Stimulated activated CD4-positive, alpha-beta T cell treated with anti-CD3 and anti-CD28 coated beads, Interleukin-2, amount 100 ng/mL, for 48 hours (primary cell): ENCODE measurements around the gene PDE4A.
"Not testable (repeated sequence)": the region's sequence is repeated elsewhere in the genome, so short reads cannot be mapped to it uniquely, and the experiment has no call there.

Source experiments
- DNase-seq, 2 donors: peaks; one replicate each; pipeline ENCODE4 v3.0.0-alpha.2; 2020

PDE4A gene

DNA sequence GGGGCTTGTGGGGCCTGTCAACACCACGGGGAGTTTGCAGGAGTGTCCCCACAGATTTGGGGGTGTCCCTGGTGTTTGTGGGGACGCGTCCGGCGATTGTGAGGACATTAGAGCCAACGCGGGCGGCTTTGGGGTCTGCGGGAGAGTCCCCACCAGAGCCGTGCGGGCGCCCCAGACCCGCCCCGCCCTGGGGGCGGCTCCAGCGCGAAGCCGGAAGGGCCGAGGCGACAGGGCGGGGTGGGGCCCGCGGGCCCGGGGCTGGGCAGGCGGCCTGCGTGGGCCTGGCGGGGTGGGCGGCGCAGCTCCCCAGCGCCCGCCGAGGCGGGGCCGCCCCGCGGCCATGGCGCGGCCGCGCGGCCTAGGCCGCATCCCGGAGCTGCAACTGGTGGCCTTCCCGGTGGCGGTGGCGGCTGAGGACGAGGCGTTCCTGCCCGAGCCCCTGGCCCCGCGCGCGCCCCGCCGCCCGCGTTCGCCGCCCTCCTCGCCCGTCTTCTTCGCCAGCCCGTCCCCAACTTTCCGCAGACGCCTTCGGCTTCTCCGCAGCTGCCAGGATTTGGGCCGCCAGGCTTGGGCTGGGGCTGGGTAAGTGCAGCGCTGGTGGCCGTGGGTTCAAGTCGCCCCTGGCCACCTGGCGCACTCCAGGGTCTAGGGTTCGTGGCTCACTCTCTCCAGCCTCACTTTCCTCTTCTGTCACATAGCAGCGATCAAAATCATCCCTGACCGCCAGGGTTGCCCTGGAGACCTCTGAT lies 10.3 kb downstream of the PDE4A start:
- no peak for DNase-seq

DNA sequence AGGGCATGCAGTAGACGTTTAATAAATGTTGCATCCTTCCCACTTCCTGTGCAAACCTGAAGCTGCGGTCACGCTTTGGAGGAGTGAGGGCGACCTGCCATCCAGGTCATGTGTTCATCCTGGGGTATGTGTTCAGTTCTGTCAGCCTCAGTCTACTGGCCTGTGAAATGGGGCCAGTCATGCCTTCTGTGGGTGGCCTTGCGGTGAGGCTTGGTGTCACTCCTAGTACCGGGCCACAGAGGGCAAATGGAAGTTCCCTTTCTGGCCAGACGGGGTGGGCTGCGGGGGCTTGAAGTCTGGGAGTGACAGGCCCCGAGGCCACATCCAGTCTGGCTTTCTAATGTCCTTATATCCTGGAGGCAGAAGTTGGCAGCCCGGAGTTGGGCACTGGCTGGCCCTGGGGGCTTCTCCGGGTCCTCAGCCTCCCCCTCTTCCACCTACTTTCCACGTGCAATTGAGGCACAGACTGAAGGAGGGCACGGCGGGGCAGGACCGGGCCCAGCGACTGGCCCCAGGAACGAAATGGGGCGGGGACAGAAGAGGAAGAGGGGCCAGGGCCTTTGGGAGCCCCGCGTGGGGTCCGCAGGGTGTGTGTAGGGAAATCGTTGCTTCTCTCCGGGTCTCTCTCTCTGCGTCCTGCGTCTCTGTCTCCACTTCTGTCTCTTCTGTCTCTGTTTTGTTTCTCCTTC lies 11.1 kb downstream of the PDE4A start:
- no peak for DNase-seq

DNA sequence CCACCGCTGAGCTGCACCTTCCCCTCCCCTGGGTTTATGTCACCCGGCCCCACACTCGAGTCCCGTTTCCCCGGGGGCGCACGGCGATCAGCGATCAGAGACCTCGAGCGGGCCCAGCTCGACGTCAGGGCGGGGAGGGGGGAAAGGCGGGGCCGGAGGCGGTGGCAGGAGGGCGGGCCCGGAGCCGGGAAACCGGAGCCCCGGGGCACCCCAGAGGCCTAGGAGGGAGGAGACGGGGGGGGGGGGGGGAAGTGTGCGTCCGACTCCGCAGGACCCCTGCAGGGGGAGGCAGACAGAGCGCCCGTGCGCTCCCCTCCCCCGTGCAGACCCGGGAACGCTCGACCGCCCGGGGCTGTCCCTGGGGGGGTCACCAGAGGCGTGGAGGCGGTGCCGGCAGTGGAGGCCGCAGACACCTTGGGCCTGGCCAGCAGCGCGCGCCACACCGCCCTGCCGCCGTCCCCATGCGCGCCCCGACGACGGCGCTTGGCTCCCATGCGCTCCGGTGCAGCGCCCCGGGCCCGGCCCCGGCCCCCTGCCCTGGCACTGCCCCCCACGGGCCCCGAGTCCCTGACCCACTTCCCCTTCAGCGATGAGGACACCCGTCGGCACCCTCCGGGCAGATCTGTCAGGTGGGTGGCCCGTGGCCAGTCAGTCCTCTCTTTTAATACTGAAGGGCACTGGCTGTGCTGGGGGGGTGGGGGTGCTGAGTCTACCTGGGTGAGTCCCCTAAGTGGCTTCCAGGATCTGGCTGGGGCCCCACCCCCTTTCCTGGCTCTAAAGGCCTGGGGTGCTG lies 11.8 kb downstream of the PDE4A start:
- DNase-seq = no peak

DNA sequence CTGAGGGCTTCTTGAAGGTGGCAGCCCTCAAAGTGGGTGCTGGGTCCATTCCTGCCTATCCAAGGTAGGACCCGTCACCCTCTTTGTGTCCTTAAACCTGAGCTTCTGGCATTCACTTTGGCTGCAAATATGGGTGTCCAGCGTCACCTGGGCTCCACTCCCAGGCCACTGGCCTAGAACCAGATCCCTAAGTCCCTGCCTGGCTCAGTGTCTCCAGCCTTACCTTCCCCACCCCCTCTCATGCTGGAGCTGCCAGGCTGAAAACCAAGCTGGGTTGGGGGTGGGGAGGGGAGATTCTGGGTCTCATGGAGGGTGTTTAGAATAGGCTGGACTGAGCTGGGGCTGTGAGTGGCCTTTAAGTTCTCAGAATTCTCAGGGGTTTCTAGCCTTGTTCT lies 12.4 kb downstream of the PDE4A start:
- no peak for DNase-seq

DNA sequence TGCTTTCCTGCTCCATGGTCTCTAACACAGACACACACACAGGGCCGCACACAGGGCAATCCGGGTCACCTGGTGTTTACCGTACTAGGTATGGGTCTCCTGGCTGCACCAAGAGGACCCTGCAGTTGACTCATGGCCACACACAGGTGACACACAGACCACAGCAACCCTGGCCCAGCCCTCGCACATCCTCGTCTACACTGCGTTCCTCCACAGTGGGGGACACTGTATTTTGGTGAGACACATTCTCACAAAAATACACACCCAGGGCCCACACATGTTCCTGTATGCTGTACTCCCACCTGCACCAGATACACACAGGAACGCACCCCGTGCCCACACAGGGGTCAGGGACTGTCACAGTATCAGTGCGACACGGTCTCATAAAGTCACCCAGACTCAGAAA lies 12.8 kb downstream of the PDE4A start:
- no peak for DNase-seq

DNA sequence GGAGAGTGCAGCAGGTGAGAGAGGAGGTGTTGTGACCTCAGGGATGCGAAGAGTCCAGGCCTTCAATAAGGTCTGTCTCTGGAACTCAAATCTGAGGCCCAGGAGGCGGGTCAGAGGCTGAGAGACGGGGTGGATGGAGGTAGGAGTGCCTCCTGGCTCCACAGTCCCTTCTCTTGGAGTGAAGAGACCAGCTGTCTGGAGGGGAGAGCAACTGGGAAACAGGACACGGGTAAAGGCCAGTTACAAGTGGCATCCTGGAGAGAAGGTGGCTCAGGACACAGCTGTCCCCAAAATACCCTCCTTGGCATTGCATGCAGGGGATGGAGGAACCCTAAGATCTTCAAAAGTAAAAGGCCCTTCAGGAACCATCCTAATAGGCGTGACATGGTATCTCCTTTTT lies 19.2 kb downstream of the PDE4A start:
- no peak for DNase-seq

DNA sequence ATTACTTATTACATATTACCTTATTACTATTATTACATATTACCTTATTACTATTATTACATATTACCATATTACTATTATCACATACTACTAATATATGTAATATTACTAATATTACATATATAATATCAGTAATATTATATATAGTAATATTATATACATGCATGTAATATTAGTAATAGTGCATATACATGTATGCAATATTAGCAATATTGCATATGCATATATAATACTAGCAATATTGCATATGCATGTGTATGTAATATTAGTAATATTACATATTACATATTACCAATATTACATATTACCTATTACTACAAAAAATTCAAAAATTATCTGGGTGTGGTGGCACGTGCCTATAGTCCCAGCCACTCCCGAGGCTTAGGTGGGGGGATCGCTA lies 22.4 kb downstream of the PDE4A start:
- DNase-seq = no peak

DNA sequence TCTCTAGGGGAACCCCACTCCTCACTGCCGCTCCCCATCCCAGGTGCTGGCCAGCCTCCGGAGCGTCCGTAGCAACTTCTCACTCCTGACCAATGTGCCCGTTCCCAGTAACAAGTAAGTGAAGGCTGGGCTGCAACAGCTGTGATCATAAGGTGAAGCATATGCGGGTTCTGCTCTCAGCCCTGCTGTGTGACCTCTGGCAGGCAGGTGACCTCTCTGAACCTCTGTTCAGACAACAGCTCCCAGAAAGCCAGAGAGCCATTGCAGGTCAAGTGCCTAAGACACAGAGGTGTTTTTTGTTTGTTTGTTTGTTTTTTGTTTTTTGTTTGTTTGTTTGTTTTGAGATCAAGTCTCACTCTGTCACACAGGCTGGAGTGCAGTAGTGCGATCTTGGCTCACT lies 28.7 kb downstream of the PDE4A start:
- no peak for DNase-seq

DNA sequence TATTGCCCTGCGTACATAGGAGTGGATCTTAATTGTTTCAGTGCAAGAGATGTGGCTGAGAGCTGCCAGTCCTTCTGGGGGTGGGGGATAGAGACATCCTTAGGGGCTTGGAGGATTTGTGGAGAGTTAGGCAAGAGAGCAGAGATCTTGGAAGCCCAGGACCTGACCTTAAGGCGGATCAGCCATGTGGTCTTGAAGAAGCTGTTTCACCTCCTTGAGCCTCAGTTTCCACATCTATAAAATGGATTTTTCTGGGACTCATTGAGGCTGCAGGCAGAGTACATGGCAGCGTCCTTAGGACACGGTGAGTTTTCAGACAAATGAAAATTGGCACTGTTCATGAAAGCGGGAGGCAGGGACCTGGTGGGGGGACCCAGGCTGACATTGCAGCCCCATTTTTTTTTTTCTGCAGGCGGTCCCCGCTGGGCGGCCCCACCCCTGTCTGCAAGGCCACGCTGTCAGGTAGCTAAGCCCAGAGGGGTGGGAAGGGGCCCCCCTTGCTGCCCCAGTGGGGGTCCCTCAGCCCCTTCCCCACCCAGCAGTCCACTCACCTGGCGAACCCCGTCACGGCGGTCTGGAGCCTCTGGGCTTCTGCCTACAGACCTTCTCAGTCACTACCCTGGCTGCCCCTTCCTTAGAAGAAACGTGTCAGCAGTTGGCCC lies 30.0 kb downstream of the PDE4A start:
- DNase-seq = no peak

DNA sequence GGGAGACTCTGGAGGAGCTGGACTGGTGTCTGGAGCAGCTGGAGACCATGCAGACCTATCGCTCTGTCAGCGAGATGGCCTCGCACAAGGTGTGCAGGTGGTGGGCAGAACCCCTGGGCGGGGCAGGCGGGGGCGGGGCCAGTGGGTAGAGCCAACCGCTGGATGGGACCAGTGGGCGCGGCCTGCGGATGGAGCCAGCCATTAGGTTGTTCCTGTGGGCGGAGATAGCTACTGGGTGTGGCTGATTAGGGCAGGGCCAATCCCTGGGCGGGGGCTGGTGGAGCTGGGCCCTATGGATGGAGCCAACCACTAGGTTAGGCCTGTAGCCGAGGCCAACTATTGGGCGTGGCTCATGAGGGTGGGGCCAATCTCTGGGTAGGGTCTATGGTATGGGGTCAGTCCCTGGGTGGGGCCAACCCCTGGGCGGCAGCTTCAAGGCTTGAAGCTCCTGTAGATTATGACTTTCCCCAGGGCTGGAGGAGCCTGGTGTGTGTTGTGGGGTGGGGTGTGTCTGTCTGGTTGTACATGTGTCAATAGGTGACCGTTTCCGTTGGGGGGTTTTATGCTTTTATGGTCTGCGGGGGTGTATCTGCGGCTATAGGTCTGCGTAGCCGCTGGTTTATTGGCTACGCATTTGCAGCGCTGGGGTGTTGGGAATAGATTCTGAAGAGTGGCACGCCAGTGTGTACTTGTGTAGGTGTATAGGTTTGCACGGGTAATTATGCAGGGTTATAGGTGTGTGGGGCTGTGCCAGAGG lies 30.7 kb downstream of the PDE4A start:
- DNase-seq = no peak

DNA sequence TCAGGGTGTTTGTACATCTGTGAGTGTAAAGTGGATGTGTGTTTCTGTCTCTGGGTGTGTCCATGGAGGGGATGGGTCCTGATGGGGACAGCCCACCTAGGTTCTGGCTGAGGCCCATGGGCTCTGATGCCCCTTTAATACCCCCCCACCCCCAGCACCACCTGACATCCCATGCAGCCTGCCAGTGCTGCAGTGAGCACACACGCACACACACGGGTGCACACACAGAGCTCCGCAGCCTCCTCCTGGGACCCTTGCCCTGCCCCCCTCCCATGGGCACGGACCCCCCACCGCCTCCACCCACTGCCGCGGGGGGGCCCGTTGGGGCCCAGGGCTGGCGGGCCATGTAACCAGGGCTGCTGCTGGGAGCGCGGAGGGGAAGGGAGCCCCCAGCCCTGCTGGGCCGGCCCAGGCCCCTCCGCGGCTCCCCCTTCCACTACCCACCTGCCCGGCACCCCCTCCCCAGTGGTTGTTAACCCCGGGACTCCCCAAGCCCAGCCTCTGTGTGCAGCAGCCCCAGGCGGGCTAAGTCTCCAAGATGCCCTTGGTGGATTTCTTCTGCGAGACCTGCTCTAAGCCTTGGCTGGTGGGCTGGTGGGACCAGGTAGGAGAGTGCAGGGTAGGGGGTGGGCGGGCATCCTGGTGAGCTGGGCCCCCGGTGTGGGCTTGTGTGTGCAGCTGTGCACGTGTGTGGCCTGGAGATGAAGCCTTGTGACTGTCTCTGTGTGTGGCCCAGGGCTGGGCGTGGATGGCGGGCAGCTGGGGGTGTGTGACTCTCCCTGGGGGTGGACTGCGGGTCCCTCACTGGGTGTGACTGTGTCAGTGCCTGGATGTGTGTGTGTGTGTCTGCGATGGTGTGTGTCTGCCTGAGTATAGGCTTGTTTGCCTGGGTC lies 32.6 kb downstream of the PDE4A start:
- DNase-seq = no peak

DNA sequence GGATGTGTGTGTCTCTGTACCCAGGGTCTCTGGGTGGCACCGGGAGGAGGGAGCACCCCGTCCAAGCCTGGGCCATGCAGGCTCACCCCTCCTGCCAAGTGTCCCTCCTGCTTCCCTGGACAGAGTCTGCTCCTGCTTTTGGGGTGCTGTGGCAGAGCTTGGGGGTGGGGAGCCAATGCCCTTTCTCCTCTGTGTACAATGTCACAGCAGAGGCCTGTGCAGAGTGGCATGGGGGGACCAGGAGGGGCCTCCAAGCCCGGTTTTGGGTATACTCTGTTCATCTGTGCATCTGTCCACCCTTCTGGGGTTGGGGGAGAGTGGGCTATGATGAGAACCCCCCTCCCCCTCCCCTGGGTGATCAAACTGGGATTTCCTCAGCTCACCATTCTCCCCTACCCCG lies 33.5 kb downstream of the PDE4A start:
- no peak for DNase-seq

DNA sequence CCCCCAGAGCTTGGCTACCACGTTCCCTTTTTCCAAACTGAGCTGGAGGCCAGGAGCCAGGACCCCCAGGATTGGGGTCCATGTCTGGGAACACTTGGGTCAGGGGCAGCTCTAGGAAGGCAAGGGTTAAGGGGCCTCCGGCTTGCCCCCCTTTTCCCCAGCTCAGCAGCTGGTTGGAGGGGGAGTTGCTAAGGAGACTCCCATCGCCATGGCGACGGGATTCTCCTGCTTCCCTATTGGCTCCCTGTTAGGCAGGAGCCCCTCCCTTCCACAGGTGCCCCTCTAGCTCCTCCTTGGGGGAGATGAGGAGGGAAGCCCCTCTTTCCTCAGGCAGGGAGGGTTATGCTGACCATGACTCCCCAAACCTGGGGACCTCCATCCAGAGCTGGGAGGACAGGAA lies 33.9 kb downstream of the PDE4A start:
- DNase-seq = no peak

DNA sequence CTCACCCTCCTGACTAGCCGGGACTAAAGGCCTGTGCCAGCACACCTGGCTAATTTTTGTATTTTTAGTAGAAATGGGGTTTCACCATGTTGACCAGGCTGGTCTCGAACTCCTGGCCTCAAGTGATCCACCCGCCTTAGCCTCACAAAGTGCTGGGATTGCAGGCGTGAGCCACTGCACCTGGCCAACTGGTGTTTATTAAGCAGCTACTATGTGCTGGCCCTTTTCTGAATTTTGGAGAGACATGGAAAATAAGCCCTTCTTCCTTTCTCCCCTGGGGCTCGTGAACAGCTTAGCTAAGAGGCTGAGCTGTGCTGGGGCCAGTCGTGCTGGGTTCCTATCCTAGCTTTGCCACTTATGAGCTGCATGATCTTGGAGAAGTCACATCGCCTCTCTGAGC lies 38.4 kb downstream of the PDE4A start:
- not testable (repeated sequence) for DNase-seq

DNA sequence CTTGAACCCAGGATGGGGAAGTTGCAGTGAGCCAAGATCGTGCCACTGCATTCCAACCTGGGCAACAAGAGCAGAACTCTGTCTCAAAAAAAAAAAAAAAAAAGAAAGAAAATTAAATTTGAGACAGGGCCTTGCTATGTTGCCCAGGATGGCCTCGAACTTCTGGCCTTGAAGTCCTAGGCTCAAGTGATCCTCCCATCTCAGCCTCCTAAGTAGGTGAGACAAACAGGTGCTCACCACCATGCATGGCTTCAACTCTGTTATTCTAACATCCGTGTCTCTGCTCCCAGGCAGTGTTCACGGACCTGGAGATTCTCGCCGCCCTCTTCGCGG lies 40.3 kb downstream of the PDE4A start:
- DNase-seq = no peak

DNA sequence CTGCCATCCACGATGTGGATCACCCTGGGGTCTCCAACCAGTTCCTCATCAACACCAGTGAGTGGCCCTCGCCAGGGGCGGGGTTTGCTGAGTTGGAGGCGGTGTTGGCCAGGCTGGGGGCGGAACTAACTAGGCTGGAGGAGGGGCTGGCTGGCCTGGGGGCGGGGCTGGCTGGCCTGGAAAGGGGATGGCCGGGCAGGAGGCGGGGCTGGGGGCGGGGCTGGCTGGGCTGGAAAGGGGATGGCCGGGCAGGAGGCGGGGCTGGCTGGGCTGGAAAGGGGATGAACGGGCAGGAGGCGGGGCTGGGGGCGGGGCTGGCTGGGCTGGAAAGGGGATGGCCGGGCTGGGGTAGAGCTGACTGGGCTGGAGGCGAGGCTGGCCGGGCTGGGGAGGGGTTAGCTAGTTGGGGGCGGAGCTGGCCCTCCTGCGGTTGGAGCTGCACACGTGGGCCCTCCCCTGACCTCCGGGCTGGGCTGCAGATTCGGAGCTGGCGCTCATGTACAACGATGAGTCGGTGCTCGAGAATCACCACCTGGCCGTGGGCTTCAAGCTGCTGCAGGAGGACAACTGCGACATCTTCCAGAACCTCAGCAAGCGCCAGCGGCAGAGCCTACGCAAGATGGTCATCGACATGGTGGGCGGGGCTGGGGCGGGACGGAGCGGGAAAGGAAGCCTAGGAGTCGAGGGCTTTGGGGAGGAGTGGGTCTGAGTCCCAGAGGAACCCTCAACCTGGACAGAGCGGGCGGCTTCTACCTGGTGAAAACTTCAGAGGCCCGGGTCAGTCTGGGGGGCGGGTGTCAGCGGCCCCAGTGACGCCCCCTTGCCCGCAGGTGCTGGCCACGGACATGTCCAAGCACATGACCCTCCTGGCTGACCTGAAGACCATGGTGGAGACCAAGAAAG lies 41.0 kb downstream of the PDE4A start:
- DNase-seq = peak; percentile 83 to 91

DNA sequence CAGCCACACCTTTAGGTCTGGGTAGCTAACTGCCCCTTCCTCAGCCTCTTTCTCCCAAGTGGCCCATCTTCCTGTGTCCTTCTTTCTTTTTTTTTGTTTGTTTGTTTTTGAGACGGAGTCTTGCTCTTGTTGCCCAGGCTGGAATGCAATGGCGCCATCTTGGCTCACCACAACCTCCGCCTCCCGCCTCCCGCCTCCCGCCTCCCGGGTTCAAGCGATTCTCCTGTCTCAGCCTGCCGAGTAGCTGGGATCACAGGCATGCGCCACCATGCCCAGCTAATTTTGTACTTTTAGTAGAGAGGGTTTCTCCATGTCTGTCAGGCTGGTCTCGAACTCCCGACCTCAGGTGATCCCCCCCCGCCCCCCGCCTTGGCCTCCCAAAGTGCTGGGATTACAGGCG lies 41.7 kb downstream of the PDE4A start:
- DNase-seq = not testable (repeated sequence)

DNA sequence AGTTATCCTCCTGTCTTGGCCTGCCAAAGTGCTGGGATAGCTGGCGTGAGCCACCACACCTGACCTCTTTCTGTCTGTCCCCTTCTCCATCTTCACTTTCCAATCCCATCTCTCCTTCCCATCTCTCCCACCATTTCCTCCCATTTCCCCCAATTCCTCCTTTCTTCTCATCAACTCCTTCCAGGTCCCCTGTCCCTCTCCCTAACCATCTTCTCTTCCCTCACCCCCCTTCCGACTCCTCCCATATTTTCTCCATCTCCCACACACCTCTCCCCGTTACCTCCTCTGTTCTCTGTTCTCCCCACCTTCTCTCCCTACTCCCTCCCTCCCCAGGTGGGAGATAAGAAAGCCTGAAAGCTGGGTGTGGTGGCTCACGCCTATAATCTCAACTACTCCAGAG lies 42.2 kb downstream of the PDE4A start:
- DNase-seq = no peak

DNA sequence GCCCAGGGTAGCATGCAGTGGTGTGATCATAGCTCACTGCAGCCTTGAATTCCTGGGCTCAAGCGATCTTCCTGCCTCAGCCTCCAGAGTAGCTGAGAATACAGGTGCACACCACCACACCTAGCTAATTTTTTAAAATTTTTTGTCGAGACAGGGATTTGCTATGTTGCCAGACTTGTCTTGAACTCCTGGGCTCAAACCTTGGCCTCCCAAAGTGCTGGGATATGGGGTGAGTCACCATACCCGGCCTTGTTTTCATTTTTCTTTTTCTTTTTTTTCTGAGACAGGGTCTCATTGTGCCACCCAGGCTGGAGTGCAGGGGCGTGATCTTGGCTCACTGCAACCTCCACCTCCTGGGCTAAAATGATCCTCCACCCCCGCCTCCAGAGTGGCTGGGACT lies 44.1 kb downstream of the PDE4A start:
- DNase-seq = no peak

DNA sequence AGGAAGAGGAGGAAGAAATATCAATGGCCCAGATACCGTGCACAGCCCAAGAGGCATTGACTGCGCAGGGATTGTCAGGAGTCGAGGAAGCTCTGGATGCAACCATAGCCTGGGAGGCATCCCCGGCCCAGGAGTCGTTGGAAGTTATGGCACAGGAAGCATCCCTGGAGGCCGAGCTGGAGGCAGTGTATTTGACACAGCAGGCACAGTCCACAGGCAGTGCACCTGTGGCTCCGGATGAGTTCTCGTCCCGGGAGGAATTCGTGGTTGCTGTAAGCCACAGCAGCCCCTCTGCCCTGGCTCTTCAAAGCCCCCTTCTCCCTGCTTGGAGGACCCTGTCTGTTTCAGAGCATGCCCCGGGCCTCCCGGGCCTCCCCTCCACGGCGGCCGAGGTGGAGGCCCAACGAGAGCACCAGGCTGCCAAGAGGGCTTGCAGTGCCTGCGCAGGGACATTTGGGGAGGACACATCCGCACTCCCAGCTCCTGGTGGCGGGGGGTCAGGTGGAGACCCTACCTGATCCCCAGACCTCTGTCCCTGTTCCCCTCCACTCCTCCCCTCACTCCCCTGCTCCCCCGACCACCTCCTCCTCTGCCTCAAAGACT lies 46.9 kb downstream of the PDE4A start:
- DNase-seq = no peak
